ENCODE measurements around the gene PRR14L. TPM values are rescaled to one million over a fixed set of nuclear protein-coding genes. Genes with fewer than 3 reads are reported as not detected.

Gene PRR14L
- total and polyA plus RNA-seq, 9 donors: 12.4 to 19.7 (median 15.3) TPM

Other genes starting within 250 kb of the PRR14L start
- gene PISD, start 87.9 kb downstream of the PRR14L start, total RNA-seq: 19.5 TPM
- gene PISD, start 87.9 kb downstream of the PRR14L start, polyA plus RNA-seq (ENCODE audit: insufficient read depth in 1 of 8, insufficient read length in 8 of 8, low replicate concordance in 1 of 8): 10 to 100 TPM; 16.1 to 22.6 (median 19.0) TPM
- gene DEPDC5, start 3.9 kb upstream of the PRR14L start, total RNA-seq: 10.7 TPM
- gene DEPDC5, start 3.9 kb upstream of the PRR14L start, polyA plus RNA-seq (ENCODE audit: insufficient read depth in 1 of 8, insufficient read length in 8 of 8, low replicate concordance in 1 of 8): 10 to 100 TPM in 1 of 8 donors, 1 to 10 TPM in 7; 8.0 to 10.2 (median 8.5) TPM
- 69.5 TPM for gene YWHAH, start 194.4 kb upstream of the PRR14L start, total RNA-seq
- 100 to 1,000 TPM in 4 of 8 donors, 10 to 100 TPM in 4; 86.2 to 120 (median 97.2) TPM for gene YWHAH, start 194.4 kb upstream of the PRR14L start, polyA plus RNA-seq (ENCODE audit: insufficient read depth in 1 of 8, insufficient read length in 8 of 8, low replicate concordance in 1 of 8)

Data from muscle of leg (tissue), 9 donors.